ENCODE results near the gene GNB1. TPM values are rescaled to one million over a fixed set of nuclear protein-coding genes. Genes with fewer than 3 reads are reported as not detected.

Gene GNB1
- total and polyA plus RNA-seq, 9 of the 15 experiments (the other 6 are each of a cell fraction or from before 2014, with no cell fraction given), result 34.3 to 388 (median 114) TPM

DNA sequence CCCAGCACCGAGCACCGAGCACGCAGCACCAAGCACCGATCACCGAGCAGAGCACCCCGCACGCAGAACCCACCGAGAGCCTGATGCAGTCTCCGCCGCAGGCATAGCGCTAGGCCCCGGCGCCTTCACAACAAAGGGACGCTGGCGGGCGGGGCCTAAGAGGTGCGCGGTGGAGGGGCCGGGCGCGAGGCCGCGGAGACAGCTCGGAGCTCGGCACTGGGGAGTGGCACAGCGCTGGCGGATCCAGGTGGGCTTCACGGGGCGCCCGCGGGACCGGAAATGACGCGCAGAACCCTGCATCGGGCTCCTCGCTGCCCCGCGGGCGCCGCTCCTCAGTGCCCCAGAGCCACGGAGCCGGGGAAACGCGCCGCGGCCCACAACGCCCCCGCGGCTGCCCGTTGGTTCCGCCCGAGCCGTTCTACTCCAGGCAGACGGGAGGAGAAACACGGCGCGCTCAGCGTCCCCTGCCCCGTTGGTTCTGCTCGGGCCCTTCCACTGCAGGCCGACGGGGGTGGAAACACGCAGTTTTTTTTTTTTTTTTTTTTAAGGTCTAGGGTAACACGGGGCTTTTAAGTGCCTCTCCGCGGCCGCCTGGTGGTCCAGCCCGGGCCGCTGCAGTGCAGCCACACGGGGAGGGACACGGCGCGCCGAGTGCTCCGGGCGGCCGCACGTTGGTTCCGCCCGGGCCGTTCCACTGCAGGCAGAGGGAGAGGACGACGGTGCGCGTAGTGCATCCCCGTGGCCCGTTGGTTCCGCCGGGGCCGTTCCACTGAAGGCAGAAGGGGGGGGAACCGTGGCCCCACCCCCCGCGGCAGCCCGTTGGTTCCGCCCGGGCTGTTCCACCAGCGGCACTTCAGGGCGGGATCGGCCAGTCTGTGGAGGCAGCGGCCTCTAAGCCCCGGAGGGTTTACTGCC is 145.0 kb downstream of the GNB1 start (continued):
- TF ChIP-seq, protein P1, sequence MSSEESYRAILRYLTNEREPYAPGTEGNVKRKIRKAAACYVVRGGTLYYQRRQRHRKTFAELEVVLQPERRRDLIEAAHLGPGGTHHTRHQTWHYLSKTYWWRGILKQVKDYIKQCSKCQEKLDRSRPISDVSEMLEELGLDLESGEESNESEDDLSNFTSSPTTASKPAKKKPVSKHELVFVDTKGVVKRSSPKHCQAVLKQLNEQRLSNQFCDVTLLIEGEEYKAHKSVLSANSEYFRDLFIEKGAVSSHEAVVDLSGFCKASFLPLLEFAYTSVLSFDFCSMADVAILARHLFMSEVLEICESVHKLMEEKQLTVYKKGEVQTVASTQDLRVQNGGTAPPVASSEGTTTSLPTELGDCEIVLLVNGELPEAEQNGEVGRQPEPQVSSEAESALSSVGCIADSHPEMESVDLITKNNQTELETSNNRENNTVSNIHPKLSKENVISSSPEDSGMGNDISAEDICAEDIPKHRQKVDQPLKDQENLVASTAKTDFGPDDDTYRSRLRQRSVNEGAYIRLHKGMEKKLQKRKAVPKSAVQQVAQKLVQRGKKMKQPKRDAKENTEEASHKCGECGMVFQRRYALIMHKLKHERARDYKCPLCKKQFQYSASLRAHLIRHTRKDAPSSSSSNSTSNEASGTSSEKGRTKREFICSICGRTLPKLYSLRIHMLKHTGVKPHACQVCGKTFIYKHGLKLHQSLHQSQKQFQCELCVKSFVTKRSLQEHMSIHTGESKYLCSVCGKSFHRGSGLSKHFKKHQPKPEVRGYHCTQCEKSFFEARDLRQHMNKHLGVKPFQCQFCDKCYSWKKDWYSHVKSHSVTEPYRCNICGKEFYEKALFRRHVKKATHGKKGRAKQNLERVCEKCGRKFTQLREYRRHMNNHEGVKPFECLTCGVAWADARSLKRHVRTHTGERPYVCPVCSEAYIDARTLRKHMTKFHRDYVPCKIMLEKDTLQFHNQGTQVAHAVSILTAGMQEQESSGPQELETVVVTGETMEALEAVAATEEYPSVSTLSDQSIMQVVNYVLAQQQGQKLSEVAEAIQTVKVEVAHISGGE (CRISPR knock-in tag; IDR thresholded peaks at IDR 0.05), result peak in 1 of 3 experiments; percentile 33; a peak in 2 of 6 replicates
- TF ChIP-seq NONO (IDR thresholded peaks at IDR 0.05; ENCODE audit: low read depth in 2 of 2, low read length in 1 of 2) (peak in 1 of 2 experiments; percentile 99; a peak in 2 of 4 replicates), ASH1L (IDR thresholded peaks at IDR 0.05; ENCODE audit: borderline replicate concordance, low read depth, partially characterized antibody) (peak; percentile 78), BHLHE40 (IDR thresholded peaks at IDR 0.05; ENCODE audit: low read length) (peak; percentile 84), MAZ (CRISPR knock-in tag; conservative IDR thresholded peaks at IDR 0.05 in 1 of 2, IDR thresholded peaks at IDR 0.05 in 1 of 2) (peak; percentile 35 to 48; a peak in 1 of 4 replicates), TRIM24 (IDR thresholded peaks at IDR 0.05) (peak in 1 of 2 experiments; percentile 55; a peak in 2 of 4 replicates), SMAD4 (CRISPR knock-in tag; conservative IDR thresholded peaks at IDR 0.05) (peak; percentile 55; the same call in 1 of the 2 replicates), MCM3 (IDR thresholded peaks at IDR 0.05) (0 out of 2 replicates have a peak, but pooled peaks have one; percentile 23), GABPB1 (CRISPR knock-in tag; IDR thresholded peaks at IDR 0.05) (peak; percentile 44; the same call in 1 of the 2 replicates), ATF7 (IDR thresholded peaks at IDR 0.05) (peak; percentile 100), TAF9B (IDR thresholded peaks at IDR 0.05; ENCODE audit: partially characterized antibody) (peak; percentile 25)
- TF ChIP-seq, protein P2, sequence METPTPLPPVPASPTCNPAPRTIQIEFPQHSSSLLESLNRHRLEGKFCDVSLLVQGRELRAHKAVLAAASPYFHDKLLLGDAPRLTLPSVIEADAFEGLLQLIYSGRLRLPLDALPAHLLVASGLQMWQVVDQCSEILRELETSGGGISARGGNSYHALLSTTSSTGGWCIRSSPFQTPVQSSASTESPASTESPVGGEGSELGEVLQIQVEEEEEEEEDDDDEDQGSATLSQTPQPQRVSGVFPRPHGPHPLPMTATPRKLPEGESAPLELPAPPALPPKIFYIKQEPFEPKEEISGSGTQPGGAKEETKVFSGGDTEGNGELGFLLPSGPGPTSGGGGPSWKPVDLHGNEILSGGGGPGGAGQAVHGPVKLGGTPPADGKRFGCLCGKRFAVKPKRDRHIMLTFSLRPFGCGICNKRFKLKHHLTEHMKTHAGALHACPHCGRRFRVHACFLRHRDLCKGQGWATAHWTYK (CRISPR knock-in tag; IDR thresholded peaks at IDR 0.05), result peak; percentile 88
- TF ChIP-seq, protein P3, sequence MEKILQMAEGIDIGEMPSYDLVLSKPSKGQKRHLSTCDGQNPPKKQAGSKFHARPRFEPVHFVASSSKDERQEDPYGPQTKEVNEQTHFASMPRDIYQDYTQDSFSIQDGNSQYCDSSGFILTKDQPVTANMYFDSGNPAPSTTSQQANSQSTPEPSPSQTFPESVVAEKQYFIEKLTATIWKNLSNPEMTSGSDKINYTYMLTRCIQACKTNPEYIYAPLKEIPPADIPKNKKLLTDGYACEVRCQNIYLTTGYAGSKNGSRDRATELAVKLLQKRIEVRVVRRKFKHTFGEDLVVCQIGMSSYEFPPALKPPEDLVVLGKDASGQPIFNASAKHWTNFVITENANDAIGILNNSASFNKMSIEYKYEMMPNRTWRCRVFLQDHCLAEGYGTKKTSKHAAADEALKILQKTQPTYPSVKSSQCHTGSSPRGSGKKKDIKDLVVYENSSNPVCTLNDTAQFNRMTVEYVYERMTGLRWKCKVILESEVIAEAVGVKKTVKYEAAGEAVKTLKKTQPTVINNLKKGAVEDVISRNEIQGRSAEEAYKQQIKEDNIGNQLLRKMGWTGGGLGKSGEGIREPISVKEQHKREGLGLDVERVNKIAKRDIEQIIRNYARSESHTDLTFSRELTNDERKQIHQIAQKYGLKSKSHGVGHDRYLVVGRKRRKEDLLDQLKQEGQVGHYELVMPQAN (IDR thresholded peaks at IDR 0.05; ENCODE audit: borderline replicate concordance), result 0 out of 2 replicates have a peak, but pooled peaks have one; percentile 30
- TF ChIP-seq, protein P4, sequence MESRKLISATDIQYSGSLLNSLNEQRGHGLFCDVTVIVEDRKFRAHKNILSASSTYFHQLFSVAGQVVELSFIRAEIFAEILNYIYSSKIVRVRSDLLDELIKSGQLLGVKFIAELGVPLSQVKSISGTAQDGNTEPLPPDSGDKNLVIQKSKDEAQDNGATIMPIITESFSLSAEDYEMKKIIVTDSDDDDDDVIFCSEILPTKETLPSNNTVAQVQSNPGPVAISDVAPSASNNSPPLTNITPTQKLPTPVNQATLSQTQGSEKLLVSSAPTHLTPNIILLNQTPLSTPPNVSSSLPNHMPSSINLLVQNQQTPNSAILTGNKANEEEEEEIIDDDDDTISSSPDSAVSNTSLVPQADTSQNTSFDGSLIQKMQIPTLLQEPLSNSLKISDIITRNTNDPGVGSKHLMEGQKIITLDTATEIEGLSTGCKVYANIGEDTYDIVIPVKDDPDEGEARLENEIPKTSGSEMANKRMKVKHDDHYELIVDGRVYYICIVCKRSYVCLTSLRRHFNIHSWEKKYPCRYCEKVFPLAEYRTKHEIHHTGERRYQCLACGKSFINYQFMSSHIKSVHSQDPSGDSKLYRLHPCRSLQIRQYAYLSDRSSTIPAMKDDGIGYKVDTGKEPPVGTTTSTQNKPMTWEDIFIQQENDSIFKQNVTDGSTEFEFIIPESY (CRISPR knock-in tag; IDR thresholded peaks at IDR 0.05), result peak; percentile 75
